ENCODE measurements around the gene TMOD2.

GRCh38 chr15:51793521-51794305 lies 42.3 kb downstream of the TMOD2 start:
- TF ChIP-seq TAF1 (IDR thresholded peaks at IDR 0.05; ENCODE audit: low read depth) = no peak
- TF ChIP-seq, protein P1, sequence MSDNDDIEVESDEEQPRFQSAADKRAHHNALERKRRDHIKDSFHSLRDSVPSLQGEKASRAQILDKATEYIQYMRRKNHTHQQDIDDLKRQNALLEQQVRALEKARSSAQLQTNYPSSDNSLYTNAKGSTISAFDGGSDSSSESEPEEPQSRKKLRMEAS (IDR thresholded peaks at IDR 0.05) = no peak

Measured in Ishikawa (cell line).